Sigmoid colon (tissue), 7 donors: ENCODE measurements around the gene CLEC19A. TPM values are rescaled to one million over a fixed set of nuclear protein-coding genes. Genes with fewer than 3 reads are reported as not detected.

Source experiments
- DNase-seq: peaks from one replicate; pipeline ENCODE4 v3.0.0-alpha.2; 2019
- H3K27ac ChIP-seq, 4 donors: fragments of 200-600 bp; sonication (generic); one replicate each; pipeline ENCODE4 v1.5.1; 2016 to 2019; ENCODE audit warnings: mild to moderate bottlenecking in 1 of 4
- H3K27me3 ChIP-seq, 3 donors: fragments of 200-600 bp; sonication (generic); one replicate each; pipeline ENCODE4 v1.5.1; 2019; ENCODE audit warnings: mild to moderate bottlenecking in 1 of 3
- H3K36me3 ChIP-seq, 4 donors: fragments of 200-600 bp; sonication (generic); one replicate each; pipeline ENCODE4 v1.5.1; 2016 to 2019
- H3K4me1 ChIP-seq, 4 donors: fragments of 200-600 bp; sonication (generic); one replicate each; pipeline ENCODE4 v1.5.1; 2017 to 2019
- H3K4me3 ChIP-seq, 4 donors: fragments of 200-600 bp; sonication (generic); one replicate each; pipeline ENCODE4 v1.5.1; 2017 to 2019; ENCODE audit warnings: mild to moderate bottlenecking in 2 of 4, moderate library complexity in 1 of 4
- H3K9me3 ChIP-seq, 4 donors: fragments of 200-600 bp in 3 of 4; sonication (generic) in 3 of 4; one replicate each; pipeline versions ENCODE4 v1.5.1 to v1.6.1; 2013 to 2019
- CTCF ChIP-seq, 4 experiments: fragments of 450-650 bp in 3 of 4; fragments of 200-600 bp in 1 of 4; IDR thresholded peaks; one replicate each; pipeline ENCODE4 v1.5.1; 2016 to 2019; ENCODE audit warnings: antibody characterized with exemption in 4 of 4, mild to moderate bottlenecking in 3 of 4, moderate library complexity in 2 of 4
- EP300 ChIP-seq, 4 donors: sonication (generic); formaldehyde crosslinking; IDR thresholded peaks; one replicate each; pipeline ENCODE4 v1.6.1; 2017; ENCODE audit warnings: antibody characterized with exemption in 4 of 4
- POLR2A ChIP-seq, 2 donors: fragments of 450-650 bp; IDR thresholded peaks; one replicate each; pipeline ENCODE4 v1.6.1; 2016; ENCODE audit warnings: antibody characterized with exemption in 2 of 2, mild to moderate bottlenecking in 2 of 2, moderate library complexity in 2 of 2
- POLR2AphosphoS5 ChIP-seq, 4 donors: sonication (generic); formaldehyde crosslinking; IDR thresholded peaks; one replicate each; pipeline ENCODE4 v1.6.1; 2017; ENCODE audit warnings: antibody characterized with exemption in 4 of 4
- WGBS, 2 donors: extraction: QIAGEN DNeasy Blood & Tissue Kit; methylation state at CpG; one replicate each; pipeline ENCODE4 v1.1.7; 2013; 5-methylcytosine and 5-hydroxymethylcytosine counted together
- intact Hi-C: fragments of 100-400 bp; cut with DNase I; formaldehyde crosslinking; loops from one replicate; pipeline ENCODE4 v1.15.1; 2023
- polyA plus RNA-seq, 3 donors: library from polyadenylated mRNA; stranded (reverse); fragments of 200-250 nt; gene quantifications; one replicate each; pipeline ENCODE4 v1.2.3, GENCODE V29; 2013
- total RNA-seq, 4 donors: library from RNA; depleted of rRNA; stranded (reverse); fragments of >200 nt; gene quantifications; one replicate each; pipeline ENCODE4 v1.1.0, GENCODE V29; 2016
- donor health status: healthy with polysubstance abuse.
- donor health status: Bipolar disorder and iron deficiency.
- donor health status: healthy.

The CLEC19A gene
- total and polyA plus RNA-seq, 7 donors: not detected

GRCh38 chr16:19295393-19295792, 9.9 kb downstream of the CLEC19A start:
- intact Hi-C loops: no loop called here
- no peaks in the 10 kb centered on the region for H3K36me3 ChIP-seq
- DNase-seq: no peak
- H3K27ac ChIP-seq: no peak overlapping the region
- H3K4me3 ChIP-seq: no peak overlapping the region
- H3K27me3 ChIP-seq: no peaks in the 10 kb centered on the region
- no peaks in the 10 kb centered on the region for H3K4me1 ChIP-seq
- TF ChIP-seq EP300 (IDR thresholded peaks at IDR 0.05): no peak
- TF ChIP-seq POLR2A (IDR thresholded peaks at IDR 0.05): no peak
- TF ChIP-seq CTCF (IDR thresholded peaks at IDR 0.05): no peak
- no peak for TF ChIP-seq POLR2AphosphoS5 (IDR thresholded peaks at IDR 0.05)
- no peaks in the 10 kb centered on the region for H3K9me3 ChIP-seq
- 46% methylated on average over 2 of the region's 2 CpGs for whole genome bisulfite sequencing, 2 donors

- Histone ChIP-seq H3K27ac (no peak overlapping the region), H3K4me1 (no peaks in the 10 kb centered on the region), H3K27me3 (no peaks in the 10 kb centered on the region), H3K4me3 (no peak overlapping the region), H3K9me3 (no peaks in the 10 kb centered on the region), H3K36me3 (no peaks in the 10 kb centered on the region)
- intact Hi-C loops: no loop called here
- TF ChIP-seq EP300 (IDR thresholded peaks at IDR 0.05): no peak
- no peak for TF ChIP-seq POLR2A (IDR thresholded peaks at IDR 0.05)
- no peak for TF ChIP-seq CTCF (IDR thresholded peaks at IDR 0.05)
- TF ChIP-seq POLR2AphosphoS5 (IDR thresholded peaks at IDR 0.05): no peak
- DNase-seq: no peak
- WGBS, 2 donors: 81 to 90% methylated on average over 1 of the region's 1 CpG
Observed at GRCh38 chr16:19297454-19297853, 11.9 kb downstream of the CLEC19A start.

GRCh38 chr16:19299565-19299964, 14.0 kb downstream of the CLEC19A start:
- no peaks in the 10 kb centered on the region for H3K9me3 ChIP-seq

GRCh38 chr16:19301931-19302330, 16.4 kb downstream of the CLEC19A start:
- Histone ChIP-seq H3K27me3 (no peaks in the 10 kb centered on the region), H3K4me1 (no peaks in the 10 kb centered on the region), H3K4me3 (no peak overlapping the region), H3K27ac (no peak overlapping the region), H3K9me3 (no peaks in the 10 kb centered on the region), H3K36me3 (no peaks in the 10 kb centered on the region)
- intact Hi-C loops: no loop called here
- no peak for TF ChIP-seq CTCF (IDR thresholded peaks at IDR 0.05)
- no peak for TF ChIP-seq EP300 (IDR thresholded peaks at IDR 0.05)
- no peak for TF ChIP-seq POLR2AphosphoS5 (IDR thresholded peaks at IDR 0.05)
- TF ChIP-seq POLR2A (IDR thresholded peaks at IDR 0.05): no peak
- no peak for DNase-seq
- 0 to 35% methylated on average over 1 of the region's 1 CpG for WGBS, 2 donors

More at GRCh38 chr16:19299565-19299964, 14.0 kb downstream of the CLEC19A start:
- H3K27me3 ChIP-seq: no peaks in the 10 kb centered on the region
- 68 to 91% methylated on average over 2 of the region's 2 CpGs for WGBS, 2 donors
- intact Hi-C loops: no loop called here
- no peak overlapping the region for H3K4me3 ChIP-seq
- H3K27ac ChIP-seq: no peak overlapping the region
- TF ChIP-seq EP300 (IDR thresholded peaks at IDR 0.05) (no peak), CTCF (IDR thresholded peaks at IDR 0.05) (no peak), POLR2AphosphoS5 (IDR thresholded peaks at IDR 0.05) (no peak), POLR2A (IDR thresholded peaks at IDR 0.05) (no peak)
- H3K36me3 ChIP-seq: no peaks in the 10 kb centered on the region
- no peaks in the 10 kb centered on the region for H3K4me1 ChIP-seq
- DNase-seq: no peak

GRCh38 chr16:19304750-19305149, 19.2 kb downstream of the CLEC19A start:
- TF ChIP-seq EP300 (IDR thresholded peaks at IDR 0.05) (no peak), POLR2AphosphoS5 (IDR thresholded peaks at IDR 0.05) (no peak)
- Histone ChIP-seq H3K27me3 (no peaks in the 10 kb centered on the region), H3K36me3 (no peaks in the 10 kb centered on the region), H3K27ac (no peak overlapping the region), H3K9me3 (no peaks in the 10 kb centered on the region), H3K4me3 (no peak overlapping the region), H3K4me1 (no peaks in the 10 kb centered on the region)
- DNase-seq: no peak
- intact Hi-C loops: no loop called here
- 42 to 79% methylated on average over 2 of the region's 2 CpGs for WGBS, 2 donors
